ENCODE data around the gene SPARCL1. TPM values are rescaled to one million over a fixed set of nuclear protein-coding genes. Genes with fewer than 3 reads are reported as not detected.

SPARCL1 gene, protein sequence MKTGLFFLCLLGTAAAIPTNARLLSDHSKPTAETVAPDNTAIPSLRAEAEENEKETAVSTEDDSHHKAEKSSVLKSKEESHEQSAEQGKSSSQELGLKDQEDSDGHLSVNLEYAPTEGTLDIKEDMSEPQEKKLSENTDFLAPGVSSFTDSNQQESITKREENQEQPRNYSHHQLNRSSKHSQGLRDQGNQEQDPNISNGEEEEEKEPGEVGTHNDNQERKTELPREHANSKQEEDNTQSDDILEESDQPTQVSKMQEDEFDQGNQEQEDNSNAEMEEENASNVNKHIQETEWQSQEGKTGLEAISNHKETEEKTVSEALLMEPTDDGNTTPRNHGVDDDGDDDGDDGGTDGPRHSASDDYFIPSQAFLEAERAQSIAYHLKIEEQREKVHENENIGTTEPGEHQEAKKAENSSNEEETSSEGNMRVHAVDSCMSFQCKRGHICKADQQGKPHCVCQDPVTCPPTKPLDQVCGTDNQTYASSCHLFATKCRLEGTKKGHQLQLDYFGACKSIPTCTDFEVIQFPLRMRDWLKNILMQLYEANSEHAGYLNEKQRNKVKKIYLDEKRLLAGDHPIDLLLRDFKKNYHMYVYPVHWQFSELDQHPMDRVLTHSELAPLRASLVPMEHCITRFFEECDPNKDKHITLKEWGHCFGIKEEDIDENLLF
- total RNA-seq = not detected in 2 replicates
- not detected in 2 replicates for polyA plus RNA-seq
- not detected in 2 replicates for polyA plus RNA-seq (2011; cell fraction: cytosol; rRNA removed)
- not detected in 2 replicates for polyA plus RNA-seq (2011; cell fraction: nucleus; rRNA removed)
- polyA plus RNA-seq (2012) = not detected in 2 replicates
- polyA minus RNA-seq = not detected in 2 replicates
- not detected for polyA minus RNA-seq (2011; cell fraction: cytosol; rRNA and poly(A)+ RNA removed)
- polyA minus RNA-seq (2011; cell fraction: nucleus; rRNA and poly(A)+ RNA removed) = not detected in 2 replicates
- percentile 9 among the genes with signal in this experiment for Bru-seq, nascent RNA
- percentile 5 among the genes with signal in this experiment for BruChase-seq, experiment 1, labeled RNA remaining after a 6-hour chase
- percentile 2 among the genes with signal in this experiment for BruChase-seq, experiment 2, labeled RNA remaining after a 2-hour chase
- long read RNA-seq, partial matches to known transcripts = 0 of 5 reads
- long read RNA-seq, other reads (novel, unspliced or antisense) = 5 of 5 reads

DNA sequence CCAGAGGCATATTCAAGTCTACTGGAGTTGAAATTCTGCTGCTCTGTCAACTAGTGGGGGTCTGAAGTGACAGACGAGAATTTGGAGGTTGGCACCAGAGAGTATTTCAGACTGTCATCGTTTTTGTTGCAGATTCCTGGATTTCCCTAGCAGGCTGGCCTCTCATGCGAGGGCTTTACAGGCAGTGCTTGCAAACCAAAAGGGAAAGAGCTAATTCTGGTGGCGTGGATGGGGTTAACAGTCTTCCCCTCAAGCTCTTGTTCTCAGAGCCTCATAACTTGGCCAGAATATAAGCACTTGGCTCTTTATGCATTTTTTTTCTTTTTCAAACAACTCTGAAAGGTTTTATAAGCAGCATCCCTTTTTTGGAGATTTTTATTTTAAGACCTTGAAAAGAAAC lies at the start of gene SPARCL1:
Gene SPARCL1 (minus strand): TSS at position 190 of the 400 bp plus-strand sequence. CDS start 29,802 bp downstream, outside the sequence.
- Histone ChIP-seq H3K27me3 (ENCODE audit: control insufficient read depth in 2 of 2, insufficient read depth in 2 of 2, low read length in 2 of 2) (peaks cover 0 to 5% of the 10 kb centered on the region in 2 experiments), H4K20me1 (replicated peaks; ENCODE audit: control insufficient read depth, extremely low read depth, insufficient read depth, low read length) (no peaks in the 10 kb centered on the region), H3K4me3 (replicated peaks in 1 of 3; ENCODE audit: insufficient read depth in 1 of 3, low read depth in 1 of 3, low read length in 3 of 3) (no peak within 1 kb of the TSS), H3K4me1 (ENCODE audit: control insufficient read depth, extremely low read depth, insufficient read depth, low read length) (no peaks in the 10 kb centered on the region), H3K27ac (ENCODE audit: insufficient read depth, low read depth, low read length) (no peak within 1 kb of the TSS), H3K9ac (replicated peaks; ENCODE audit: extremely low read depth, insufficient read depth, low read length) (no peak within 1 kb of the TSS), H3K9me1 (replicated peaks; ENCODE audit: control insufficient read depth, extremely low read depth, insufficient read depth, low read length) (no peaks in the 10 kb centered on the region), H3K4me2 (ENCODE audit: insufficient read depth, low read length) (no peak within 1 kb of the TSS), H2AFZ (ENCODE audit: low read depth, low read length) (no peak within 1 kb of the TSS), H3K9me3 (replicated peaks; ENCODE audit: control insufficient read depth, insufficient read depth, low read length) (no peaks in the 10 kb centered on the region), H3K79me2 (ENCODE audit: control insufficient read depth, insufficient read depth, low read length) (no peaks in the 10 kb centered on the region), H3K36me3 (ENCODE audit: control insufficient read depth in 2 of 2, extremely low read depth in 1 of 2, insufficient read depth in 2 of 2, low read length in 2 of 2) (no peaks in the 10 kb centered on the region)
- dilution Hi-C loops (cut with MboI; ENCODE audit: extremely low pct_ligation_motif_present, low sequenced_read_pairs) (no loop called here), intact Hi-C loops (cut with micrococcal nuclease) (no loop called here)
- BruUV-seq (replicated peaks) = no TSS peak
- TF ChIP-seq GATA2 (IDR thresholded peaks at IDR 0.05; ENCODE audit: insufficient read depth, insufficient read length, low read depth, low read length) = no peak
- no peak for TF ChIP-seq FOS (IDR thresholded peaks at IDR 0.05; ENCODE audit: borderline replicate concordance, insufficient read depth, low read length)
- TF ChIP-seq EZH2 (IDR thresholded peaks at IDR 0.05; ENCODE audit: borderline replicate concordance, low read depth, low read length, severe bottlenecking) = no peak
- TF ChIP-seq MYC (IDR thresholded peaks at IDR 0.05; ENCODE audit: low read depth, low read length) = no peak
- TF ChIP-seq JUN (IDR thresholded peaks at IDR 0.05; ENCODE audit: borderline replicate concordance, insufficient read depth, insufficient read length, low read depth) = no peak
- no peak for TF ChIP-seq POLR2A (IDR thresholded peaks at IDR 0.05; ENCODE audit: low read depth, low read length)
- TF ChIP-seq, protein P1, sequence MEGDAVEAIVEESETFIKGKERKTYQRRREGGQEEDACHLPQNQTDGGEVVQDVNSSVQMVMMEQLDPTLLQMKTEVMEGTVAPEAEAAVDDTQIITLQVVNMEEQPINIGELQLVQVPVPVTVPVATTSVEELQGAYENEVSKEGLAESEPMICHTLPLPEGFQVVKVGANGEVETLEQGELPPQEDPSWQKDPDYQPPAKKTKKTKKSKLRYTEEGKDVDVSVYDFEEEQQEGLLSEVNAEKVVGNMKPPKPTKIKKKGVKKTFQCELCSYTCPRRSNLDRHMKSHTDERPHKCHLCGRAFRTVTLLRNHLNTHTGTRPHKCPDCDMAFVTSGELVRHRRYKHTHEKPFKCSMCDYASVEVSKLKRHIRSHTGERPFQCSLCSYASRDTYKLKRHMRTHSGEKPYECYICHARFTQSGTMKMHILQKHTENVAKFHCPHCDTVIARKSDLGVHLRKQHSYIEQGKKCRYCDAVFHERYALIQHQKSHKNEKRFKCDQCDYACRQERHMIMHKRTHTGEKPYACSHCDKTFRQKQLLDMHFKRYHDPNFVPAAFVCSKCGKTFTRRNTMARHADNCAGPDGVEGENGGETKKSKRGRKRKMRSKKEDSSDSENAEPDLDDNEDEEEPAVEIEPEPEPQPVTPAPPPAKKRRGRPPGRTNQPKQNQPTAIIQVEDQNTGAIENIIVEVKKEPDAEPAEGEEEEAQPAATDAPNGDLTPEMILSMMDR (IDR thresholded peaks at IDR 0.05; ENCODE audit: extremely low read depth in 1 of 2, insufficient read depth in 1 of 2, low read depth in 1 of 2, low read length in 2 of 2) = no peak
- TF ChIP-seq, protein P2, sequence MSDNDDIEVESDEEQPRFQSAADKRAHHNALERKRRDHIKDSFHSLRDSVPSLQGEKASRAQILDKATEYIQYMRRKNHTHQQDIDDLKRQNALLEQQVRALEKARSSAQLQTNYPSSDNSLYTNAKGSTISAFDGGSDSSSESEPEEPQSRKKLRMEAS (IDR thresholded peaks at IDR 0.05; ENCODE audit: insufficient read depth, insufficient read length) = no peak
- no peak for TF ChIP-seq POLR2AphosphoS5 (IDR thresholded peaks at IDR 0.05; ENCODE audit: insufficient read depth, low read depth, low read length)
- POLR2A ChIA-PET = no interaction called here
- FAIRE-seq (no peak), DNase-seq (ENCODE audit: low read depth, low spot score) (no peak)
- CTCF ChIA-PET = interaction anchor here (1.0 to 2.5 kb wide), 3 partner anchors 15 to 309 kb away, joined by 3 to 8 read pairs (median 3); no protein-coding TSS in a partner anchor

Data from endothelial cell of umbilical vein (primary cell).